BLaER1 treated with 17β-estradiol and CSF1 and Interleukin-3, amounts not matched to agents 10 nM and 100 nM (cell line): ENCODE measurements around the gene SMCO1.
"Not testable (repeated sequence)": the region's sequence is repeated elsewhere in the genome, so short reads cannot be mapped to it uniquely, and the experiment has no call there.

Experiments
- H3K27ac ChIP-seq, 11 experiments: shearing (Covaris generic); formaldehyde crosslinking; 2 replicates each; pipeline ENCODE4 v1.8.1; 2022
- H3K27me3 ChIP-seq, 11 experiments: shearing (Covaris generic); formaldehyde crosslinking; 2 replicates each; pipeline ENCODE4 v1.8.1; 2022
- H3K36me3 ChIP-seq, 11 experiments: shearing (Covaris generic); formaldehyde crosslinking; 2 replicates each; pipeline ENCODE4 v1.8.1; 2022
- H3K4me1 ChIP-seq, 10 experiments: shearing (Covaris generic); formaldehyde crosslinking; 2 replicates each; pipeline ENCODE4 v1.8.1; 2022
- H3K4me2 ChIP-seq, 11 experiments: shearing (Covaris generic); formaldehyde crosslinking; 2 replicates each; pipeline ENCODE4 v1.8.1; 2022
- H3K4me3 ChIP-seq, 10 experiments: shearing (Covaris generic); formaldehyde crosslinking; 2 replicates each; pipeline ENCODE4 v1.8.1; 2022
- H3K9ac ChIP-seq, 11 experiments: shearing (Covaris generic); formaldehyde crosslinking; 2 replicates each; pipeline ENCODE4 v1.8.1; 2022
- H3K9me3 ChIP-seq, 11 experiments: shearing (Covaris generic); formaldehyde crosslinking; replicated peaks in 1 of 11; 2 replicates each; pipeline ENCODE4 v1.8.1; 2022
- H4K20me1 ChIP-seq, 11 experiments: shearing (Covaris generic); formaldehyde crosslinking; 2 replicates each; pipeline ENCODE4 v1.8.1; 2022
- Cebpa-rat ChIP-seq, 11 experiments: shearing (Covaris generic); IDR thresholded peaks; 2 replicates each; pipeline ENCODE4 v1.8.1; 2022

SMCO1 gene

DNA sequence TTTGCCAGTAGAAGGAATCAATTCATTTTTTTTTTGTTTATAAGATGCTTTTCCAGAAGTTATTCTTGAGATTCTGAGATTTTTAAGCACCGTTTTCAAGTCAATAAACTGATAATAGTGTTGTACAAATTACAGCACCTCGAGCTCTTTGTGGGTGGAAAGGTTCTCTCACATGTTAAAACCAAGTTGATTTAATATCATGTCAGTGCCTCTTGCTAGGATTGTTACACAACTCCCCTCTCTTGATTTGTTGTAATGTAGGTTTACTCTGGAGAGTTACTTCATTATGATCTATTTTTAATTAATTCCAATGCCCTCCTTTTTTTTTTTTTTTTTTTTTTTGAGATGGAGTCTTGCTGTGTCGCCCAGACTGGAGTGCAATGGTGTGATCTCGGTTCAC, 57.1 kb downstream of the SMCO1 start:
- Histone ChIP-seq H3K27ac (no peak overlapping the region; a peak in 1 of 22 replicates), H3K4me2 (no peak overlapping the region)
- TF ChIP-seq Cebpa-rat (IDR thresholded peaks at IDR 0.05), result no peak

DNA sequence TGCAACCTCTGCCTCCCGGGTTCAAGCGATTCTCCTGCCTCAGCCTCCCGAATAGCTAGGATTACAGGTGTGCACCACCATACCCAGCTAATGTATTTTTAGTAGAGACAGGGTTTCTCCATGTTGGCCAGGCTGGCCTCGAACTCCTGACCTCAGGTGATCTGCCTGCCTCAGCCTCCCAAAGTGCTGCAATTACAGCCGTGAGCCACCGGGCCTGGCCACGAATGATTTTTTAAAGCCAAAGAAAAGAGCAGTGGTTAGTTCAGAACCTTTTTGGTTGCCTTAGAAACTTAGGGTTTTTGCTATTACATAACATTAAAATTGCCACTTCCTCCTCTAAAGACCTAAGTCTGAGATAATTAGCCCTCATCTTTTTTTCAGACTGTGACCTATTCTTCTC, 57.7 kb downstream of the SMCO1 start:
- H3K4me2 ChIP-seq, H3K27me3 ChIP-seq, H3K9ac ChIP-seq, H3K9me3 ChIP-seq, H3K4me1 ChIP-seq, H3K4me3 ChIP-seq, H4K20me1 ChIP-seq, H3K27ac ChIP-seq, H3K36me3 ChIP-seq: not testable (repeated sequence)

More for the DNA sequence above, 57.1 kb downstream of the SMCO1 start:
- H3K27me3 ChIP-seq, result no peaks in the 10 kb centered on the region
- H3K36me3 ChIP-seq, result no peaks in the 10 kb centered on the region
- no peak overlapping the region for H3K9ac ChIP-seq
- H4K20me1 ChIP-seq, result no peaks in the 10 kb centered on the region
- H3K9me3 ChIP-seq, result no peaks in the 10 kb centered on the region
- H3K4me1 ChIP-seq, result peaks cover 0 to 5% (median 0%) of the 10 kb centered on the region in 10 experiments; a peak in 2 of 20 replicates
- no peak overlapping the region for H3K4me3 ChIP-seq
